SK-N-MC (cell line): Measurements from ENCODE around the gene CFAP57.

Source experiments
- EZH2 ChIP-seq: fragments of 200-600 bp; sonication (generic); IDR thresholded peaks from one replicate; pipeline ENCODE4 v1.6.1; 2017; ENCODE audit warnings: antibody characterized with exemption
- POLR2AphosphoS5 ChIP-seq: IDR thresholded peaks from 2 replicates; pipeline ENCODE4 v1.6.1; 2012; ENCODE audit warnings: mild to moderate bottlenecking, low read depth, low read length, borderline replicate concordance

DNA sequence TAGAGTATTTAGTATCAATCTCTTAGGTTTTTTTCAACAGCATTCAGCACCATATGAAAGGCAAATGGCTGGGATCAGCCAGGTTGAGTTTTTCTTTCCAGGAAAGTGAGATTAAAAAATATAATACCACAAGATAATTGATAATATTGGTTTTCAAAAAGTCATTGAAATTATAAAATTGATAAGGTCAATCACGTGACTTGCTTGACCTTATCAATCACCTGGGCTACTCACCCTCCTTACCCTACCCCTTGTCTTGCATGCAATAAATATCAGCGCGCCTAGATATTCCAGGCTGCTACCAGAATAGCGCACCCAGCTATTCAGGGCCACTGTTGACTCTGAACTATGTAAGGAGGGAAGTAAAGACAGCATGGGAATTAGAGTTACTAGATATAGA lies 31.5 kb upstream of the CFAP57 start:
- TF ChIP-seq EZH2: no peak
- TF ChIP-seq POLR2AphosphoS5: no peak
